Measurements from ENCODE around the gene MET.

MET gene

GRCh38 chr7:116802746-116803152, 130.8 kb downstream of the MET start:
- POLR2A ChIA-PET: no interaction called here
- Histone ChIP-seq H3K4me1 (ENCODE audit: control insufficient read depth, insufficient read depth, low read length) (peaks cover 15% of the 10 kb centered on the region), H3K9me3 (ENCODE audit: control insufficient read depth, insufficient read depth, low read depth, low read length) (no peaks in the 10 kb centered on the region), H3K4me3 (ENCODE audit: low read depth, low read length) (no peak overlapping the region), H3K36me3 (ENCODE audit: control insufficient read depth in 2 of 2, insufficient read depth in 1 of 2, low read length in 2 of 2) (no peaks in the 10 kb centered on the region), H3K27ac (ENCODE audit: extremely low read depth, low read depth, low read length) (no peak overlapping the region)
- CTCF ChIA-PET: interaction anchor here (0.5 to 6.6 kb wide), 7 partner anchors 11 to 438 kb away, joined by 3 to 55 read pairs (median 3); partner anchors contain the start of gene MET
- TF ChIP-seq ZBTB10 (tag by site-specific recombination; IDR thresholded peaks at IDR 0.05) (no peak), ZNF335 (tag by site-specific recombination; conservative IDR thresholded peaks at IDR 0.05) (0 out of 2 replicates have a peak, but pooled peaks have one; percentile 40), PRDM1 (tag by site-specific recombination; IDR thresholded peaks at IDR 0.05) (no peak), ZNF10 (tag by site-specific recombination; IDR thresholded peaks at IDR 0.05) (peak; percentile 95), TCF7L2 (IDR thresholded peaks at IDR 0.05; ENCODE audit: borderline replicate concordance, low read depth, low read length) (peak; percentile 58; the same call in 1 of the 2 replicates), ZBTB17 (tag by site-specific recombination; IDR thresholded peaks at IDR 0.05) (0 out of 2 replicates have a peak, but pooled peaks have one; percentile 26), ZNF560 (tag by site-specific recombination; IDR thresholded peaks at IDR 0.05; ENCODE audit: borderline replicate concordance) (no peak), ZNF274 (IDR thresholded peaks at IDR 0.05; ENCODE audit: low read length) (no peak), ZNF274 (tag by site-specific recombination; IDR thresholded peaks at IDR 0.05; ENCODE audit: borderline replicate concordance) (no peak), ZNF548 (tag by site-specific recombination; IDR thresholded peaks at IDR 0.05) (no peak), PRDM6 (tag by site-specific recombination; IDR thresholded peaks at IDR 0.05) (peak; percentile 31; the same call in 1 of the 2 replicates), ZNF692 (tag by site-specific recombination; IDR thresholded peaks at IDR 0.05) (peak; percentile 31; the same call in 1 of the 2 replicates), ZFP37 (tag by site-specific recombination; IDR thresholded peaks at IDR 0.05) (no peak), FEZF1 (tag by site-specific recombination; IDR thresholded peaks at IDR 0.05) (peak; percentile 91), ZNF501 (tag by site-specific recombination; IDR thresholded peaks at IDR 0.05) (no peak), ZNF654 (tag by site-specific recombination; IDR thresholded peaks at IDR 0.05; ENCODE audit: low read depth) (peak; percentile 22), ZNF518A (tag by site-specific recombination; conservative IDR thresholded peaks at IDR 0.05; ENCODE audit: low read depth) (0 out of 2 replicates have a peak, but pooled peaks have one; percentile 14), ZNF747 (tag by site-specific recombination; IDR thresholded peaks at IDR 0.05) (no peak), CTCF (tag by site-specific recombination; IDR thresholded peaks at IDR 0.05) (peak; percentile 29; the same call in 1 of the 2 replicates), ZNF610 (tag by site-specific recombination; IDR thresholded peaks at IDR 0.05; ENCODE audit: borderline replicate concordance) (no peak)

Data from HEK293 (cell line).